GM08714 (cell line): ENCODE measurements around the gene TTF1.
A peak's percentile ranks its signal among the peaks of the same experiment; 100 is the strongest.

Experiments used
- H3K4me3 ChIP-seq: fragments of 200-500 bp; sonication (Bioruptor generic); 2 replicates; pipeline ENCODE4 v1.5.1; 2014; ENCODE audit warnings: mild to moderate bottlenecking, low read length, inconsistent platforms
- ZNF274 ChIP-seq: IDR thresholded peaks from 2 replicates; pipeline ENCODE4 v1.6.1; 2012; ENCODE audit warnings: mild to moderate bottlenecking, low read depth, low read length

Gene TTF1, protein sequence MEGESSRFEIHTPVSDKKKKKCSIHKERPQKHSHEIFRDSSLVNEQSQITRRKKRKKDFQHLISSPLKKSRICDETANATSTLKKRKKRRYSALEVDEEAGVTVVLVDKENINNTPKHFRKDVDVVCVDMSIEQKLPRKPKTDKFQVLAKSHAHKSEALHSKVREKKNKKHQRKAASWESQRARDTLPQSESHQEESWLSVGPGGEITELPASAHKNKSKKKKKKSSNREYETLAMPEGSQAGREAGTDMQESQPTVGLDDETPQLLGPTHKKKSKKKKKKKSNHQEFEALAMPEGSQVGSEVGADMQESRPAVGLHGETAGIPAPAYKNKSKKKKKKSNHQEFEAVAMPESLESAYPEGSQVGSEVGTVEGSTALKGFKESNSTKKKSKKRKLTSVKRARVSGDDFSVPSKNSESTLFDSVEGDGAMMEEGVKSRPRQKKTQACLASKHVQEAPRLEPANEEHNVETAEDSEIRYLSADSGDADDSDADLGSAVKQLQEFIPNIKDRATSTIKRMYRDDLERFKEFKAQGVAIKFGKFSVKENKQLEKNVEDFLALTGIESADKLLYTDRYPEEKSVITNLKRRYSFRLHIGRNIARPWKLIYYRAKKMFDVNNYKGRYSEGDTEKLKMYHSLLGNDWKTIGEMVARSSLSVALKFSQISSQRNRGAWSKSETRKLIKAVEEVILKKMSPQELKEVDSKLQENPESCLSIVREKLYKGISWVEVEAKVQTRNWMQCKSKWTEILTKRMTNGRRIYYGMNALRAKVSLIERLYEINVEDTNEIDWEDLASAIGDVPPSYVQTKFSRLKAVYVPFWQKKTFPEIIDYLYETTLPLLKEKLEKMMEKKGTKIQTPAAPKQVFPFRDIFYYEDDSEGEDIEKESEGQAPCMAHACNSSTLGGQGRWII

GRCh38 chr9:132406554-132407122 lies at the start of gene TTF1:
Gene TTF1, minus strand, starts transcription at chr9:132406840. Its CDS starts 4,019 bp downstream, at chr9:132402821.
- H3K4me3 ChIP-seq = peak within 1 kb of the TSS; percentile 73
- no peak for TF ChIP-seq ZNF274

DNA sequence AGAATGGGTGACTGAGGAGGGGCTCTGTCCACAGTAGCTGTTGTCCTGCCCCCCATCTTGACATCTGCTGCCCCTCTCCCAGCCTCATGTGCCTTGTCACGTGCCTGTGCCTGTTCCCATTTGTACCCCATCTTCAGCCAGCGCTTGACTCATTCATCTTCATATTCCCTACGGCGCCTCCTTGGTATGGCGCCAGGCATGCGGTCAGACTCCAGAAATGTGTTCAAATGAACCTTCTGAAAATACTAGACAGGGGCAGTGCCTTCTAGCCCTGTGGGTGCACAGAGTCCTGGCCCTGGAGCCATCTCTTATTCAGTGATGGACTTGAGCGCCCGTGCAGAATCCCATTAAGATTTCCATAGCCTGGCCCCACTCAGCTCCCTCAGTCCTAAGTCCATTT lies 49.6 kb upstream of the TTF1 start:
- no peak for TF ChIP-seq ZNF274
- H3K4me3 ChIP-seq = no peak overlapping the region

DNA sequence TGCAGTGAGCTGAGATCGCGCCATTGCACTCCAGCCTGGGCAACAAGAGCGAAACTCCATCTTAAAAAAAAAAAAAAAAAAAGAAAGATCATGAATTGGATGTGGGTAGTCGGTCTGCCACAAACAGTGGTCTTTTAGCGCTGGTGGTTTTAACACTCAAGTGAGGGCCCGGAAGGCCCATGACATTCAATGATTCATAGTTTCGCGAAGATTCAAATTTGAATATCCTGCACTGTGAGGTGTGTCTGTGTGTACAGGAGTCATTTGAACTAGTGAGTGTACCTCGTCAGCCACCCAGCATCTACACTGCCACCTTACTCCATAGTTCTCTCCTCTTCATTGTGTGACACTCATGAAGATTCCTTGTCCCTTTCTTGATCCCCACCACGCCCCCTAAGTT lies 44.6 kb upstream of the TTF1 start:
- no peak for TF ChIP-seq ZNF274
- H3K4me3 ChIP-seq = no peak overlapping the region

DNA sequence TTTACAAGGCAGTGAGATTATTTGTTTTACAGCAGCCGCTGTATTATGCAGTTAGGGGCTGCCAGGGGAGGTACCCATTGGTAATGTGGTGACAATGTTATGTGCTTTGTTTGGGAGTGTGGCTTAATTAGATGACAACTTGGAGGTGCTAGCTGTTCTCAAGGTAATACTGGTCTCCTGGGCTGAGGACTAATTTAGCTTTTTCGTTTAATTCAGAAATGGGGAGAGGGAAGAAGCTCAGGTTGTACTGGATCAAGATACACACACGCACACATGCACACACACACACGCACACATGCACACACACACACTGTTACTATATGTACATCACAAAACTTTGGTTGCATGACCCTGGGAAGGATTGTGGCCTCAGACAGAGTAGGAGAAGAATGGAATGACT lies 41.3 kb upstream of the TTF1 start:
- no peak overlapping the region for H3K4me3 ChIP-seq
- no peak for TF ChIP-seq ZNF274

DNA sequence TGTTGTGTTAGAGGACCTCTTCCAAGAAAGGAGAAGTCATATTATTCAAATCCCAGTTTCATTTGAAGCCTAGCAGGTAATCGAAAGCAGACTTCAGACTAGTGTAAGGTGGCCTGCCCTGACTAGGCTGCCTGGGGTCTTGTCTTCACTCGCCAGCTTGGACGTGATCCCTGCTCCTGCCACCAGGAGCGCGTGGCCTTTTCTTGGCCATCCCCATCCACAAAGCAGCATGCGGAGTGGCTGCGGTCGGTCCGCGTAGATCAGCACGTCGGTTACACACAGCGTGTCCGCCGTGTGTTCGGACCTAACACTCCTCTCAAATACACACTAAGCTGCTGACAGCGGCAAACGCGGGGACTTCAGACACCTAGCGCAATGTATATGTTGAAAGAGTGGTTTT lies 40.7 kb upstream of the TTF1 start:
- no peak for TF ChIP-seq ZNF274
- no peak overlapping the region for H3K4me3 ChIP-seq

DNA sequence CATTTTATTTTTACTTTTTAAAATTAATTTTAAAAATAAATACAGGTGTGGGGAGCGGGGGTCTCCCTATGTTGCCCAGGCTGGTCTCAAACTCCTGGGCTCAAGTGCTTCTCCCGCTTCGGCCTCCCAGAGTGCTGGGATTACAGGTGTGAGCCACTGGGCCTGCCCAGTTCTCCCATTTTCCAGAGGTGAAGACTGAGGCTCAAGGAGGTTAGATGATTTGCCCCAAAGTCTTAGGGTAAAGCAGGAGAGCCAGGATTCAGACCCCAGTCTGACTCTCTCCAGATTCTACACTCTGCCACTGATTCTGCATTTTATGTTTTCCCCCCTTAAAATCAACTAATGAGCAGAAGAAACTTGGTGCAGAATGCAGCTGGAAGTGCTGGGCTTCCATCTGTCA lies 40.2 kb upstream of the TTF1 start:
- no peak for TF ChIP-seq ZNF274
- no peak overlapping the region for H3K4me3 ChIP-seq

GRCh38 chr9:132443951-132444607 lies 37.4 kb upstream of the TTF1 start:
- H3K4me3 ChIP-seq = no peak overlapping the region
- no peak for TF ChIP-seq ZNF274

GRCh38 chr9:132441404-132441803 lies 34.8 kb upstream of the TTF1 start:
- TF ChIP-seq ZNF274 = no peak
- no peak overlapping the region for H3K4me3 ChIP-seq

DNA sequence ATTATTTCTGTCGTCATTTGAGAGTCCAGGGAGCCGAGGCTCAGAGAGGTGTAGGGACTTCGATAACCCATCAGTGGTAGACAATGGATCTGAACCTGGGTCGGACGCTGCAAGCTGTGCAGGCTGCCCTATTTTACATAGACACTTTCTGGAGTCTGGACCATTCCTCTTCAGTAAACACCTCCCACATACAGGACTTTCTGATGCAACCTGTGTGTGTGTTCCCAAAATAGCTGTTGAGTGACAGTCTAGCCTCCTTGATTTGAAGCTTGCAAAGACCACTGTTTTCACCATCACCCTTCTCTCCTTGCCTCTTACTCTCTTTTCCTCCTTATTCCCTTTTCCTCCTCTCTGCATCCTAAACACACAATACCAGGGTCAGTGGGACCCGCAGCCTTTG lies 34.1 kb upstream of the TTF1 start:
- TF ChIP-seq ZNF274 = no peak
- H3K4me3 ChIP-seq = no peak overlapping the region

GRCh38 chr9:132439153-132439552 lies 32.5 kb upstream of the TTF1 start:
- H3K4me3 ChIP-seq = no peak overlapping the region
- TF ChIP-seq ZNF274 = no peak

DNA sequence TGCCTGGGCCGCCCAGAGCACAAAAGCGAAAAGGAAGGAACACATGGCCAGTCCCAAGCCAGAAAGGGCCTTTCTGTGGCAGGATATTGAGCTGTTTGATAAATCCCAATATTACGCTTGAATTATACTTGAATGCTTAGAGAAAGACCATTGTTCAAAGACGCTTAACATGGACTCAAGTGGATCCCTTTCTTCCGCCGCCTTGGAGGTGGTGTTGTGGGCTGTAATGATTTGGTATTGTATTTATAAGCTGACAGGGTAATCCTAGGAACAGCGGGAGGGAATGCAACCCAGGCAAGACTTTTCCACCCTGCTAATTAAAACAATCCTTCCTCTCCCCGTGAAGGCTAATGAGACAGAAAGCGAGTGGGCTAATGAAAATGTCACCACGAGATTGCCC lies 28.2 kb upstream of the TTF1 start:
- H3K4me3 ChIP-seq = no peak overlapping the region

DNA sequence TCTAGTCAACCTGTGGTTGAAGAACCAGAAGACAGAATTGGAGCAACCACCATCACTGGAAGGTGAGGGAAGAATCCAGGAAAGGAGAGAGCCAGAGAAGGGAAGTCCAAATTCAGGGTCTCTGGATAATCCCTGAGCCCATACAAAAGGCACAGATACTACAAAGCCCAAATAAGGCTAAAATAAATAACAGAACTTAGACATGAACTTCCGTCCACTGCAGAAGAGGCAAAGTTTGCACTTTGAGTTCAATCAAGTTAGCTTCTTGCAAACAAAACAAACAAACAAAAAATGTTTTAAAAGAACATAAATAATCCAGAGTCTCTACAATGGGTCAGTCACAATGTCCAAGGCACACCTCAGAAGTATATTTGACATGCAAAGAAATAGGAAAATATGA lies 24.4 kb upstream of the TTF1 start:
- TF ChIP-seq ZNF274 = no peak
- H3K4me3 ChIP-seq = no peak overlapping the region

More for the DNA sequence above, 28.2 kb upstream of the TTF1 start:
- TF ChIP-seq ZNF274 = no peak

DNA sequence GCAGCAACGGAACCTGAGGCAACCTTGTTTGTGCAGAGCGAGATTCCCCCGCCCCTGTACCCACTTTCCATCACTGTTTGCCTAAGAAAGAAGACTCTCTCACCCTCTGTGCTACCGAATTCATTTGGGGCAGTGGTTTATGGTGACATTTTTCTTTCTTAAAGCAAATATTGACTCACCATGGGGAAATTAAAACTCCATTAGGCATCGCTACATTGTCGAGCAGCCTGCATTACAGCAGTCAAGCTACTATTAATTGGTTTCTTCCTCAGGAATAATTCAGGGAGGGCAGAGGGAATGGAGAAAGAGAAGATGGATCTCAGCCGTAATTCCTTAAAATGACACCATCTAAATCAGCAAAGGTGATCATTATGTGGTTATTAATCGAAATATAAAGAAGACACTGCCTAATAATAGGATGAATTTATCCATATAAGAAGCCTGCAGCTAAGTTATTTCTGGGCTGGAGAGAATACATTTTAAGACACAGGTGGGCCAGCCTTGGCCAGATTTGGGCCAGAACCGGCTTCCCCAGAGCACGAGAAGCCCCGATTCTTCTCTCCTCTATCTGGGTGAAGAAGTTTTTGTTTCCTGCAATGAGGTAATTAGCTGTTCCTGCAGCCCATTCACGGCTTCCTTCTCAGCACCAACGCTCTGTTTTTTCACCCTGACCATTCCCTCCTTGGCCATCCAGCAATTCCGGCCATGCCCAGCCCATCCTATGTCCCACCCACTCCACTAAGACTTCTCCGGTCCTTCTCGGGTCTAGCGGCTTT lies 20.2 kb upstream of the TTF1 start:
- no peak overlapping the region for H3K4me3 ChIP-seq
- TF ChIP-seq ZNF274 = no peak
